IMR-90 (cell line): Measurements from ENCODE around the gene MYO1D. TPM values are rescaled to one million over a fixed set of nuclear protein-coding genes. Genes with fewer than 3 reads are reported as not detected.

ENCODE experiments used
- ATAC-seq: fragments of 200-7000 bp; cut with Tn5 transposase; 2 replicates; pipeline ENCODE4 v1.9.1; 2020; ENCODE audit warnings: low read depth, mild to moderate bottlenecking, moderate library complexity
- BruUV-seq: library from RNA; stranded (reverse); fragments of 400-500 nt; replicated peaks from 2 replicates; lab custom pipeline; 2021; lab: Mats Ljungman, UMichigan
- CTCF ChIA-PET: fragments of 300-600 bp; formaldehyde crosslinking; extraction: SDS; loops from one replicate; lab custom pipeline; 2021; ENCODE audit warnings: antibody characterized with exemption; lab: Yijun Ruan, JAX
- POLR2A ChIA-PET: fragments of 300-600 bp; sonication (Branson Sonifier 250); formaldehyde crosslinking; loops from one replicate; lab custom pipeline; 2022; ENCODE audit warnings: antibody characterized with exemption; ENCODE audit not compliant: unreplicated experiment; lab: Charles Lee
- DNase-seq: peaks from one replicate; pipeline ENCODE4 v3.0.0; 2013
- H2AFZ ChIP-seq: replicated peaks from 2 replicates; pipeline ENCODE3; 2013; ENCODE audit warnings: low read length, mild to moderate bottlenecking; ENCODE audit not compliant: poor library complexity
- H2AK5ac ChIP-seq: 2 replicates; pipeline ENCODE4 v1.6.1; 2013; ENCODE audit warnings: low read depth, low read length, inconsistent platforms
- H2AK9ac ChIP-seq: replicated peaks from 2 replicates; pipeline ENCODE3; 2013; ENCODE audit warnings: mild to moderate bottlenecking, low read depth, low read length, moderate library complexity; ENCODE audit not compliant: poor library complexity
- H2BK120ac ChIP-seq: 2 replicates; pipeline ENCODE4 v1.6.1; 2013; ENCODE audit warnings: low read depth, low read length, inconsistent platforms
- H2BK15ac ChIP-seq: 3 replicates; pipeline ENCODE4 v1.6.1; 2013; ENCODE audit warnings: low read depth, low read length, inconsistent platforms
- H2BK20ac ChIP-seq: 2 replicates; pipeline ENCODE4 v1.6.1; 2013; ENCODE audit warnings: low read depth, mild to moderate bottlenecking, inconsistent platforms, low read length, moderate library complexity
- H2BK5ac ChIP-seq: 2 replicates; pipeline ENCODE4 v1.6.1; 2013; ENCODE audit warnings: mild to moderate bottlenecking, low read depth, low read length, inconsistent platforms; ENCODE audit not compliant: poor library complexity, severe bottlenecking
- H3K14ac ChIP-seq: replicated peaks from 2 replicates; pipeline ENCODE4 v1.6.1; 2013; ENCODE audit warnings: low read depth, low read length, inconsistent platforms
- H3K18ac ChIP-seq: 2 replicates; pipeline ENCODE4 v1.6.1; 2013; ENCODE audit warnings: low read depth, low read length, control low read depth
- H3K23ac ChIP-seq: 2 replicates; pipeline ENCODE4 v1.6.1; 2013; ENCODE audit warnings: low read depth, low read length, inconsistent platforms
- H3K27ac ChIP-seq: 2 replicates; pipeline ENCODE4 v1.5.1; 2013; ENCODE audit warnings: mild to moderate bottlenecking, control low read depth, low read length; ENCODE audit not compliant: insufficient read depth
- H3K27me3 ChIP-seq: 2 replicates; pipeline ENCODE4 v1.6.1; 2013; ENCODE audit warnings: low read length; ENCODE audit not compliant: control insufficient read depth, insufficient read depth
- H3K36me3 ChIP-seq: 2 replicates; pipeline ENCODE4 v1.6.1; 2013; ENCODE audit warnings: low read length, mixed read lengths; ENCODE audit not compliant: control insufficient read depth, insufficient read depth
- H3K4ac ChIP-seq: 2 replicates; pipeline ENCODE4 v1.6.1; 2013; ENCODE audit warnings: low read depth, low read length, inconsistent platforms
- H3K4me1 ChIP-seq: 2 replicates; pipeline ENCODE4 v1.6.1; 2013; ENCODE audit warnings: low read length, mixed read lengths; ENCODE audit not compliant: control insufficient read depth, insufficient read depth
- H3K4me2 ChIP-seq: 2 replicates; pipeline ENCODE4 v1.6.1; 2013; ENCODE audit warnings: low read depth, mild to moderate bottlenecking, control low read depth, low read length, moderate library complexity
- H3K4me3 ChIP-seq: 2 replicates; pipeline ENCODE4 v1.5.1; 2013; ENCODE audit warnings: low read depth, mild to moderate bottlenecking, control low read depth, low read length, moderate library complexity; ENCODE audit not compliant: insufficient read depth
- H3K56ac ChIP-seq: 2 replicates; pipeline ENCODE4 v1.6.1; 2013; ENCODE audit warnings: low read length, inconsistent platforms; ENCODE audit not compliant: insufficient read depth; ENCODE audit errors: extremely low read depth
- H3K79me1 ChIP-seq, 2 experiments: 2 replicates each; pipeline ENCODE4 v1.6.1; 2013; ENCODE audit warnings: low read length in 2 of 2, inconsistent platforms in 1 of 2, low read depth in 1 of 2
- H3K9ac ChIP-seq: 2 replicates; pipeline ENCODE4 v1.6.1; 2013; ENCODE audit warnings: low read depth, low read length, control low read depth
- H3K9me1 ChIP-seq: 2 replicates; pipeline ENCODE4 v1.6.1; 2013; ENCODE audit warnings: low read length, inconsistent platforms; ENCODE audit not compliant: insufficient read depth
- H3K9me3 ChIP-seq: 2 replicates; pipeline ENCODE4 v1.6.1; 2013; ENCODE audit warnings: low read length; ENCODE audit not compliant: control insufficient read depth, insufficient read depth
- H4K20me1 ChIP-seq: 2 replicates; pipeline ENCODE4 v1.6.1; 2013; ENCODE audit warnings: low read length, inconsistent platforms; ENCODE audit not compliant: insufficient read depth
- H4K5ac ChIP-seq: 2 replicates; pipeline ENCODE4 v1.6.1; 2013; ENCODE audit warnings: mild to moderate bottlenecking, low read depth, low read length, control low read depth
- H4K8ac ChIP-seq, 2 experiments: 2 replicates each; pipeline ENCODE4 v1.6.1; 2013; ENCODE audit warnings: low read depth in 2 of 2, low read length in 2 of 2, control low read depth in 1 of 2, inconsistent platforms in 1 of 2
- H4K91ac ChIP-seq: 2 replicates; pipeline ENCODE4 v1.6.1; 2013; ENCODE audit warnings: low read depth, low read length, inconsistent platforms; ENCODE audit not compliant: insufficient read depth
- BHLHE40 ChIP-seq: fragments of 150-350 bp; IDR thresholded peaks from 2 replicates; pipeline ENCODE4 v1.6.1; 2016; ENCODE audit warnings: mild to moderate bottlenecking, low read depth, low read length
- CEBPB ChIP-seq: IDR thresholded peaks from 2 replicates; pipeline ENCODE4 v1.6.1; 2012; ENCODE audit warnings: low read depth, low read length, improper control_type of control experiment
- CHD1 ChIP-seq: IDR thresholded peaks from 2 replicates; pipeline ENCODE4 v1.6.1; 2012; ENCODE audit warnings: low read depth, low read length, improper control_type of control experiment
- FOS ChIP-seq: fragments of 150-350 bp; IDR thresholded peaks from 2 replicates; pipeline ENCODE4 v1.6.1; 2016; ENCODE audit warnings: low read depth, low read length
- MAFK ChIP-seq: IDR thresholded peaks from 2 replicates; pipeline ENCODE4 v1.6.1; 2012; ENCODE audit warnings: low read depth, low read length, improper control_type of control experiment
- MAZ ChIP-seq: IDR thresholded peaks from 2 replicates; pipeline ENCODE4 v1.6.1; 2012; ENCODE audit warnings: low read depth, mild to moderate bottlenecking, low read length, improper control_type of control experiment, moderate library complexity, borderline replicate concordance
- NFE2L2 ChIP-seq: fragments of 150-350 bp; IDR thresholded peaks from 2 replicates; pipeline ENCODE4 v1.6.1; 2016; ENCODE audit warnings: low read depth, mild to moderate bottlenecking, low read length
- POLR2A ChIP-seq: IDR thresholded peaks from 2 replicates; pipeline ENCODE4 v1.6.1; 2012; ENCODE audit warnings: mild to moderate bottlenecking, low read depth, low read length
- RCOR1 ChIP-seq: IDR thresholded peaks from 2 replicates; pipeline ENCODE4 v1.6.1; 2012; ENCODE audit warnings: mild to moderate bottlenecking, low read length, improper control_type of control experiment; ENCODE audit not compliant: insufficient replicate concordance
- SMC3 ChIP-seq: fragments of 150-350 bp; IDR thresholded peaks from 2 replicates; pipeline ENCODE4 v1.6.1; 2016; ENCODE audit warnings: low read depth, mild to moderate bottlenecking, antibody characterized with exemption, low read length, moderate library complexity
- WGBS, 2 experiments: methylation state at CpG; one replicate each; pipeline versions ENCODE4 v1.1.5 to v1.1.7; 2013; ENCODE audit warnings: missing lambda C conversion rate in 2 of 2; ENCODE audit not compliant: insufficient read length in 1 of 2; ENCODE audit errors: extremely low coverage in 2 of 2; 5-methylcytosine and 5-hydroxymethylcytosine counted together
- dilution Hi-C: fragments of 300-500 bp; cut with HindIII; formaldehyde crosslinking; loops from one replicate; pipeline ENCODE4 v1.14.3; 2018; ENCODE audit warnings: low sequenced_read_pairs; ENCODE audit not compliant: unreplicated experiment
- in situ Hi-C: fragments of 300-500 bp; cut with MboI; formaldehyde crosslinking; loops from 3 replicates; pipeline ENCODE4 v1.14.3; 2019; ENCODE audit warnings: low sequenced_read_pairs, inconsistent platforms, mixed read lengths
- intact Hi-C: fragments of 100-400 bp; cut with micrococcal nuclease; formaldehyde crosslinking; loops from 2 replicates; pipeline ENCODE4 v1.10.0; 2022
- polyA plus RNA-seq, 3 experiments: library from polyadenylated mRNA; depleted of rRNA; stranded (reverse); fragments of >200 nt; gene quantifications; 2 replicates each; pipeline ENCODE4 v1.2.3, GENCODE V29; 2012; ENCODE audit warnings: low replicate concordance in 1 of 3
- total RNA-seq: library from RNA; depleted of rRNA; stranded (reverse); fragments of >200 nt; gene quantifications from 2 replicates; pipeline ENCODE4 v1.2.3, GENCODE V29; 2012
- TF ChIP-seq, protein P1 (sequence below): conservative IDR thresholded peaks from 2 replicates; pipeline ENCODE4 v1.5.1; 2012; ENCODE audit warnings: mild to moderate bottlenecking, low read depth, low read length, improper control_type of control experiment

MYO1D gene
- total and polyA plus RNA-seq, 2 of the 4 experiments (the other 2 are of a cell fraction) = 0.63 to 0.90 TPM

DNA sequence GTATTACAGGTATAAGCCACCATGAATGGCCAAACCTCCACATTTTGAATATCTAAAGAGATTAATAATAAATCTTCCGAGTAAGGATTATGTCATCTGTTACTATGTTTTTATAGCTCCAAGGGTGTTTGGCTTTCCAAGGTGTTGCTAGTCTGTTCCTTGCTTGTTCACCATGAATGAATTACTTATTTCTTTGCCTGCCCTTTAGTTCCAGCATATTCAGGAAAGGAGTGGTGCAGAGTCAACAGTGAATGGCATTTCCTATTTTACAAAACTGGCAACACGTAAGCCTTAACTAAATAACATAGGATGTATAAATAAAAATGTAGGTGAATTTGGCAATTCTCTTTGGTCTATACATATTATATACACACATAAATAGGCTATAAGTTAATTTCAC is 70.3 kb downstream of the MYO1D start:
- in situ Hi-C loops = no loop called here

More for the DNA sequence above, 70.3 kb downstream of the MYO1D start:
- no peak for ATAC-seq
- Histone ChIP-seq H3K36me3 (no peaks in the 10 kb centered on the region), H4K91ac (no peak overlapping the region), H2BK20ac (no peak overlapping the region), H3K56ac (no peak overlapping the region), H3K4me1 (no peaks in the 10 kb centered on the region), H3K4me2 (no peak overlapping the region), H2AK5ac (no peak overlapping the region), H3K27ac (no peak overlapping the region), H2BK120ac (no peak overlapping the region), H3K4ac (no peak overlapping the region), H2AFZ (no peak overlapping the region), H4K20me1 (no peaks in the 10 kb centered on the region), H3K79me1 (no peaks in the 10 kb centered on the region), H3K9me1 (no peaks in the 10 kb centered on the region), H3K14ac (no peak overlapping the region), H3K18ac (no peak overlapping the region), H2BK5ac (no peak overlapping the region), H2BK15ac (no peak overlapping the region), H3K4me3 (no peak overlapping the region), H3K9ac (no peak overlapping the region), H2AK9ac (no peak overlapping the region), H3K23ac (no peak overlapping the region), H4K8ac (no peak overlapping the region), H4K5ac (no peak overlapping the region), H3K9me3 (no peaks in the 10 kb centered on the region), H3K27me3 (no peaks in the 10 kb centered on the region)
- ChIA-PET POLR2A (no interaction called here), CTCF (interaction anchor here (1.3 kb wide), 1 partner anchor 71 kb away, joined by 3 read pairs; no protein-coding TSS in a partner anchor)
- BruUV-seq = no TSS peak
- no CpG with 5 or more reads among the region's 2 CpGs for WGBS, 2 experiments
- dilution Hi-C loops = no loop called here
- intact Hi-C loops = no loop called here
- TF ChIP-seq CEBPB (no peak), BHLHE40 (no peak), FOS (no peak), CHD1 (no peak), SMC3 (no peak), RCOR1 (no peak), POLR2A (no peak), MAZ (no peak), NFE2L2 (no peak), MAFK (no peak)
- TF ChIP-seq, protein P1, sequence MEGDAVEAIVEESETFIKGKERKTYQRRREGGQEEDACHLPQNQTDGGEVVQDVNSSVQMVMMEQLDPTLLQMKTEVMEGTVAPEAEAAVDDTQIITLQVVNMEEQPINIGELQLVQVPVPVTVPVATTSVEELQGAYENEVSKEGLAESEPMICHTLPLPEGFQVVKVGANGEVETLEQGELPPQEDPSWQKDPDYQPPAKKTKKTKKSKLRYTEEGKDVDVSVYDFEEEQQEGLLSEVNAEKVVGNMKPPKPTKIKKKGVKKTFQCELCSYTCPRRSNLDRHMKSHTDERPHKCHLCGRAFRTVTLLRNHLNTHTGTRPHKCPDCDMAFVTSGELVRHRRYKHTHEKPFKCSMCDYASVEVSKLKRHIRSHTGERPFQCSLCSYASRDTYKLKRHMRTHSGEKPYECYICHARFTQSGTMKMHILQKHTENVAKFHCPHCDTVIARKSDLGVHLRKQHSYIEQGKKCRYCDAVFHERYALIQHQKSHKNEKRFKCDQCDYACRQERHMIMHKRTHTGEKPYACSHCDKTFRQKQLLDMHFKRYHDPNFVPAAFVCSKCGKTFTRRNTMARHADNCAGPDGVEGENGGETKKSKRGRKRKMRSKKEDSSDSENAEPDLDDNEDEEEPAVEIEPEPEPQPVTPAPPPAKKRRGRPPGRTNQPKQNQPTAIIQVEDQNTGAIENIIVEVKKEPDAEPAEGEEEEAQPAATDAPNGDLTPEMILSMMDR = no peak
- no peak for DNase-seq
